IPS-15b (cell line): Measurements from ENCODE around the gene FUT3.

Source experiments
- H3K27me3 ChIP-seq: one replicate; pipeline ENCODE4 v1.6.1; 2013; ENCODE audit warnings: low read length; ENCODE audit not compliant: control insufficient read depth, insufficient read depth
- H3K36me3 ChIP-seq: one replicate; pipeline ENCODE4 v1.6.1; 2013; ENCODE audit warnings: low read length; ENCODE audit not compliant: control insufficient read depth, insufficient read depth
- H3K4me1 ChIP-seq: one replicate; pipeline ENCODE4 v1.6.1; 2013; ENCODE audit warnings: mild to moderate bottlenecking, low read length; ENCODE audit not compliant: control insufficient read depth, insufficient read depth
- H3K4me3 ChIP-seq: one replicate; pipeline ENCODE4 v1.5.1; 2013; ENCODE audit warnings: low read depth, low read length
- H3K9ac ChIP-seq: one replicate; pipeline ENCODE4 v1.6.1; 2013; ENCODE audit warnings: low read depth, mild to moderate bottlenecking, low read length
- H3K9me3 ChIP-seq: one replicate; pipeline ENCODE4 v1.6.1; 2013; ENCODE audit warnings: mild to moderate bottlenecking, low read length; ENCODE audit not compliant: control insufficient read depth, insufficient read depth

Gene FUT3

DNA sequence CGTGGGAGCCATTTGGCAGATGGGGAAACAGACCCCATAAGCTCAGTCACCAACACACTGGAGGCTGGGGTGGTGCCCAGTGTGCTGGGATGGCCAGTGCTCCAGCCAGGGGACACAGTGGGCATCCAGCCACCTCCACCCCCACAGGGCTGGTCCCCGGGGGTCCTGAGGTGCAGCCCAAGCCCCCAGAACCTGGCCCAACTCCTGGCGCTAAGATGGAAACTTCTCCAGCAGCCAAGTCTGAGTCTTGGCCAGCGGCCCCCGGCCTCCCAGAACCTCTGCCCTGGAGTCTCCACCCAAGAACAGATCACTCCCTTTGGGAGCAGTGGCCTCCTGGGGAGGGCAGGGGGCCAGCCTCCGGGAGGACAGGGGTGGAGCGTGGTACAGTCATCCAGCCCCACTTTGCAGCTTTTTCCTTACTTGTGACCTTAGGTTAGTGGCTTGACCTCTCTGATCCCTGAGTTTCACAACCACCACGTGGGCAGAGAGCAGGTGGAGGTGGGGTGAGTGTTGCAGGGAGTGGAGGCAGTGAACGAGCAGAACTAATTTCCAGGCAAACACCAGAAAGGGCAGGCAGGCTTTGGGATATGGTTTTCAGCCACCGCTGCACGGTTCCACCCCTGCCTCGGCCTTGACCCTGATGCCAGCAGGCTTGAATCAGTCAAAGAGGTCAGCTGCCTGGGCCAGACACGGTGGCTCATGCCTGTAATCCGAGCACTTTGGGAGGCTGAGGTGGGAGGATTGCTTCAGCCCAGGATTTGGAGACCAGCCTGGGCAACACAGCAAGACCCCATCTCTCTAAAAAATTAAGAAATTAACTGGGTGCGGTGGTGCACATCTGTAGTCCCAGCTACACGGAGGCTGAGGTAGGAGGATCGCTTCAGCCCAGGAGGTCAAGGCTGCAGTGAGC is 50.6 kb downstream of the FUT3 start:
- Histone ChIP-seq H3K27me3 (peaks cover 14% of the 10 kb centered on the region), H3K9ac (no peak overlapping the region), H3K9me3 (no peaks in the 10 kb centered on the region), H3K4me3 (no peak overlapping the region), H3K4me1 (peaks cover 2% of the 10 kb centered on the region), H3K36me3 (no peaks in the 10 kb centered on the region)

DNA sequence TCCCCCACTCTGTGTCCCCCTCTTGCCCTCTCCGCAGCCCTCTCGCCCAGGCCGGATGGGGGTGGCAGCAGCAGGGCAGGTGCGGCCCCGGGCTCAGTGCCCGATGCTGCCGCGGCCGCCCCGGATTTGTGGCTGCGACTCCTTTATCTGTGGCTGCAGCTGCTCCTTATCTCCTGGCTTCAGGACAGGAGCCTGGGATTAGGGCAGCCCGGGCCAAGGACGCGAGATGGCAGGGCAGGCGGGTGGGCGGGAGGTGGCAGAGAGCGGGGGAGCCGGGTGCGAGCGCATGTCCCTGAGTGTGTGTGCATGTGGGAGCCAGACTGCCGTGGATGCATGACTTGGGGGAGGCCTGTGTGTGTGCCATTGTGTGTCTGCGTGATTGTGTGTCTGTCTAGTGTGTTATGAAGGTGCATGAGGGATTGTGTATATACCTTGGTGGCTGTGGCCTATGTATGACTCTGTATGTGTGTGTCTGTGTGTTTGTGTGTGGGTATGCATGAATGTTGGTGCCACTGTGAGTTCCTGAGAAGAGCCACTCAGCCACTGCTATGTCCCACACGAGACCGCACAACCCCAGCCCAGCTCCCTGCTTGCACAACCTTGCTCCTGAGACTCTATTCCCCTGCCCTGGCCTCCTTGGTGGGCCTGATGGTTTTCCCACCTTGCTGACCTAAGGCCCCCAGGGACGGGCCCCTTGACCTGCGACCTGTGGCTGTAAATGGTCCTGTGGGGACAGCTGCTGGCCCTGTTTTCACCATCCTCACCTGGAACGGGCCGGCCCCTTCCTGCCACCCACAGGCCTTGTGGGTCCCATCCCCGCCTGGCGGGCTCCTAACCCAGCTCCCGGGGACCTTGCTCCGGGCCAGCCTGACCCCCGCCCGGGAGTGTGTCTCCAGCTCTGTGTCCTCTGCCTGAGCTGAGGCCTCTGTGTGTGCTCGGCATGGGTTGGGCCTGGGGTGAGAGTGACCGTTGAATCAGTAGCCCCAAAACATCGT is 51.7 kb downstream of the FUT3 start:
- no peak overlapping the region for H3K9ac ChIP-seq
- peaks cover 14% of the 10 kb centered on the region for H3K27me3 ChIP-seq
- H3K4me3 ChIP-seq, result no peak overlapping the region
- H3K4me1 ChIP-seq, result peaks cover 2% of the 10 kb centered on the region
- H3K36me3 ChIP-seq, result no peaks in the 10 kb centered on the region
- no peaks in the 10 kb centered on the region for H3K9me3 ChIP-seq

DNA sequence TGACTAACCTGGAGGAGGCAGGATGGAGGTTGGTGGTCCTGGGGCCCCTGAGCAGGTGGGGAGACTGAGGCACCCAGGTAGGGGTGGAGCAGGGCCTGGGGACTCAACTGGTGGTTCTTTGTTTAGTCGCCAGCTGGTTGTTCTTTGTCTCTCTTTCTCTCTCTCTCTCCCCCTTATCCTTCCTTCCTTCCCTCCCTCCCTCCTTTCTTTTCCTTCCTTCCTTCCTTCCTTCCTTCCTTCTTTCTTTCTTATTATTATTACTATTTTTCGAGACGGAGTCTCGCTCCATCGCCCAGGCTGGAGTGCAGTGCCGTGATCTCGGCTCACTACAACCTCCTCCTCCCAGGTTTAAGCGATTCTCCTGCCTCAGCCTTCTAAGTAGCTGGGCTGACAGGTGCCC is 53.0 kb downstream of the FUT3 start:
- Histone ChIP-seq H3K4me3 (no peak overlapping the region), H3K27me3 (peaks cover 9% of the 10 kb centered on the region), H3K4me1 (no peaks in the 10 kb centered on the region), H3K9me3 (no peaks in the 10 kb centered on the region), H3K9ac (no peak overlapping the region), H3K36me3 (no peaks in the 10 kb centered on the region)

DNA sequence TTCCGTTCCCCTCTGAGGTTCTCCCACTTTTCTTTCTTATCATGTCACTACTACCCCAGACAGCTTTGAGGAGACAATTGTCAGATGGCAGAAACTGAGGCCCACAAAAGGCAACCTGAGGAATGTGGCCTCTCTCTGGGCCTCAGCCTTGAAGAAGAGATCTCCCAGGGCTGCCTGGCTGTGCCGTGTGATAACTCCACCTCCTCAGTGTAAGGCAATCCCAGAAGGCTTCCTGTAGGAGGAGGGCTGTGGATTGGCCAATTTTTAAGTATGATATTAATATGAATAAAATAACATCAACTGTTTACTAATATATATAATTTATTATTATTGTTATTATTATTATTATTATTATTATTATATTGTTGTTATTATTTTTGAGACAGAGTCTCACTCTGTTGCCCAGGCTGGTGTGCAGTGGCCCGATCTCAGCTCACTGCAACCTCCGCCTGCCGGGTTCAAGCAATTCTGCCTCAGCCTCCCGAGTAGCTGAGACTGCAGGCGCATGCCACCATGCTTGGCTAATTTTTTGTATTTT is 55.8 kb downstream of the FUT3 start:
- H3K36me3 ChIP-seq, result no peaks in the 10 kb centered on the region
- H3K4me3 ChIP-seq, result no peak overlapping the region
- H3K9ac ChIP-seq, result no peak overlapping the region
- no peaks in the 10 kb centered on the region for H3K4me1 ChIP-seq
- H3K9me3 ChIP-seq, result no peaks in the 10 kb centered on the region
- no peaks in the 10 kb centered on the region for H3K27me3 ChIP-seq

DNA sequence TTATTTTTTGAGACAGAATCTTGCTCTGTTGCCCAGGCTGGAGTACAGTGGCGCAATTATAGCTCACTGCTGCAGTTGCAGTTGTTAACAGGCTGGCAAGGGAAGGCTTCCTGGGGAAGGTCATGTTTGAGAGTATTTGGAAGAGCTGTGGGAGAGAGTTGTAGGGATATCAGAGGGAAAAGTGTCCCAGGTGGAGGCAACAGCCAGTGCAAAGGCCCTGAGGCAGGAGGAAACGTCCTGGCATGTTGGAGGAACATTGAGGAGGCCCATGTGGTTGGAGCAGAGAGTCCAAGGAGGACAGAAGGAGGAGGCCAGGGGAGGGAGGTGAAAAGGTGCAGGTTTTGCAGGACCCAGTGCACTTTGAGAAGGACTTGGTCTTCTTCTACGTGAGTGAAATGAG is 58.1 kb downstream of the FUT3 start:
- no peaks in the 10 kb centered on the region for H3K9me3 ChIP-seq
- no peaks in the 10 kb centered on the region for H3K4me1 ChIP-seq
- peaks cover 12% of the 10 kb centered on the region for H3K36me3 ChIP-seq
- H3K27me3 ChIP-seq, result no peaks in the 10 kb centered on the region
- H3K9ac ChIP-seq, result no peak overlapping the region
- H3K4me3 ChIP-seq, result no peak overlapping the region
